Hippocampal formation (tissue), 2 donors: ENCODE data around the gene MYBPHL.

Experiments
- DNase-seq, 2 donors: peaks; one replicate each; lab custom pipeline; 2025; lab: John Stamatoyannopoulos, UW

The MYBPHL gene

DNA sequence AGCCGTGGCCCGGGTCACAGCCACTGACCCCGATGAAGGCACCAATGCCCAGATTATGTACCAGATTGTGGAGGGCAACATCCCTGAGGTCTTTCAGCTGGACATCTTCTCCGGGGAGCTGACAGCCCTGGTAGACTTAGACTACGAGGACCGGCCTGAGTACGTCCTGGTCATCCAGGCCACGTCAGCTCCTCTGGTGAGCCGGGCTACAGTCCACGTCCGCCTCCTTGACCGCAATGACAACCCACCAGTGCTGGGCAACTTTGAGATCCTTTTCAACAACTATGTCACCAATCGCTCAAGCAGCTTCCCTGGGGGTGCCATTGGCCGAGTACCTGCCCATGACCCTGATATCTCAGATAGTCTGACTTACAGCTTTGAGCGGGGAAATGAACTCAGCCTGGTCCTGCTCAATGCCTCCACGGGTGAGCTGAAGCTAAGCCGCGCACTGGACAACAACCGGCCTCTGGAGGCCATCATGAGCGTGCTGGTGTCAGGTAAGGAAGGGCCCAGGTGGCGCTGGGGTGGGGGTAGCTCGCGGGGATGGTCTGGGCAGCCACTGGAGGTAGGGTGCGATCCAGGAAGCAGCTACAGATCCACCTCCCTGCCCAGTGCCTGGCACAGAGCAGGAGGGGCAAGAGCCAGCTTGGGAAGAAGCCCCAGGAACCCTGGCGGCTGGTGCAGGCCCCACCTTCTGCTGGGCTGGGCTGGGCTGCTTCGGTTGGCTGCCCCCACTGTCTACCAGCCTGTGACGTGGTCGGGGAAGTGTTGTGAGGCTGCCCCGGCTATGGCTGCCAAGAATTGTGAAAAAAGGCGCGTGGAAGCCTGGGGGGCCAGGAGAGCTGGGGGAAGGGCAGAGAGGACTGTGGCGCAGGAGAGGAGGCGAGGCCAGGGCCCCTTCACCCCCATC lies 53.7 kb downstream of the MYBPHL start:
- DNase-seq = peak; percentile 78 to 81

DNA sequence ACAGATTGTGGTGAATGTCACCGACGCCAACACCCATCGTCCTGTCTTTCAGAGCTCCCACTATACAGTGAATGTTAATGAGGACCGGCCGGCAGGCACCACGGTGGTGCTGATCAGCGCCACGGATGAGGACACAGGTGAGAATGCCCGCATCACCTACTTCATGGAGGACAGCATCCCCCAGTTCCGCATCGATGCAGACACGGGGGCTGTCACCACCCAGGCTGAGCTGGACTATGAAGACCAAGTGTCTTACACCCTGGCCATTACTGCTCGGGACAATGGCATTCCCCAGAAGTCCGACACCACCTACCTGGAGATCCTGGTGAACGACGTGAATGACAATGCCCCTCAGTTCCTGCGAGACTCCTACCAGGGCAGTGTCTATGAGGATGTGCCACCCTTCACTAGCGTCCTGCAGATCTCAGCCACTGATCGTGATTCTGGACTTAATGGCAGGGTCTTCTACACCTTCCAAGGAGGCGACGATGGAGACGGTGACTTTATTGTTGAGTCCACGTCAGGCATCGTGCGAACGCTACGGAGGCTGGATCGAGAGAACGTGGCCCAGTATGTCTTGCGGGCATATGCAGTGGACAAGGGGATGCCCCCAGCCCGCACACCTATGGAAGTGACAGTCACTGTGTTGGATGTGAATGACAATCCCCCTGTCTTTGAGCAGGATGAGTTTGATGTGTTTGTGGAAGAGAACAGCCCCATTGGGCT lies 54.5 kb downstream of the MYBPHL start:
- no peak for DNase-seq

GRCh38 chr1:109251277-109252166 lies 55.3 kb downstream of the MYBPHL start:
- DNase-seq = no peak

- no peak for DNase-seq
Observed at GRCh38 chr1:109250454-109251276, 56.1 kb downstream of the MYBPHL start.

GRCh38 chr1:109249654-109250401 lies 57.0 kb downstream of the MYBPHL start:
- DNase-seq = no peak

DNA sequence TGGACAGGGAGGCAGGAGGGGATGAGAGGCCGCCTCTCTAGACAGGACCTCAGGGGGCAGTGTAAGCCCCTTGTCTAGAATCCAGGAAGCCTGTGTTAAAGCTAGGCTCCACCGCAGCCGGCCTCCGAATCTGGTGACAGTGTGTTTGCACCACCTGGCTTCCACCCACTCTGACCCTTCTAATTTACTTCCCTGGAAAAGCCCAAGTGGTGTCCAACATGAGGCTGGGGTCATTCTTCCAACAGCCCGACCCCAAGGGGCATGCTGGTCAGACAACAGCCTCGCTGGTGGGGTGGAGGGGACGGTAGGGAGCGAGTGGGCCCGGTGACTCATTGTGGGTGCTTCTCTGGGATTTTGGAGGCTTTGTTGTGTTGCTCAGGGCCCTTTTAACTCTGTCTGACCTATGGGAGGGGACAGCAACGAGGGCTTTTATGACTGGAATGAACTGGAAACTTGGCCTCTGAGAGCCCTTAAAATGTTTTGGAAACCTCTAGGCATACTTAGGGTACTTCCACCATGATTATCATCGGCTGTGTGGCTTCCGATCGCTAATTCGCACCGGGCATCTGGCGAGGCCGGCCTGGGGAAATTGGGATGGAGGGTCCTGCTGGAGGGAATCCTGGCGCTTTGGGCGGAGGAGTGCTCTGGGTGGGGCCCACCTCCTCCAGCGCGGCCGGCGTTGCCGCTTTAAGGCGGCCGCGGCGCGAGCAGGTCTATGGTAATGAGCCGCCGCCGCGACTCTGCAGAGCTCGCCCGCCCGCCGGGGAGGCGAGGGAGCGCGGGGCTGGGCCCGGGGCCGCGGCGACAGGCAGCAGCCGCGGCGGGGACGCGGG lies 57.8 kb downstream of the MYBPHL start, which contains the start of gene CELSR2:
Gene CELSR2, plus strand, starts transcription at position 743 of the 833 bp plus-strand sequence. CDS start 541 bp downstream, outside the sequence.
- DNase-seq = peak; percentile 30 to 64

DNA sequence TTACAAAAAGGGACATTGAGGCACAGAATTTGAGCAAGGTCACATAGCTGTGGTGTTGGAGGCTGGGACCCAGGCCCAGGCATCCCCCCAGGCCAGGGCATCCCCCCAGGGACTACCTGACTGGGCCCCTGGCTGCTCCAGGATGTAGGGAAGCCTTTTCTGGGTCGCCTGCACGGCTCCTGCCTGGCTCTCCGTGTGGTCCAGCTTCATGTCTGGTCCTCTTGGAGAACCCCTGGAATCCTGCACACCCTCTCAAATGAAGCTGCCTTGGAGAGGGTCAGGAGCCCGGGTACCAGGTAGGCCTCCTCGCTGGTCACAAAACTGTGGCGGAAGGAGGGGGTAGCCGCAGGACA lies 58.4 kb downstream of the MYBPHL start:
- DNase-seq = no peak

DNA sequence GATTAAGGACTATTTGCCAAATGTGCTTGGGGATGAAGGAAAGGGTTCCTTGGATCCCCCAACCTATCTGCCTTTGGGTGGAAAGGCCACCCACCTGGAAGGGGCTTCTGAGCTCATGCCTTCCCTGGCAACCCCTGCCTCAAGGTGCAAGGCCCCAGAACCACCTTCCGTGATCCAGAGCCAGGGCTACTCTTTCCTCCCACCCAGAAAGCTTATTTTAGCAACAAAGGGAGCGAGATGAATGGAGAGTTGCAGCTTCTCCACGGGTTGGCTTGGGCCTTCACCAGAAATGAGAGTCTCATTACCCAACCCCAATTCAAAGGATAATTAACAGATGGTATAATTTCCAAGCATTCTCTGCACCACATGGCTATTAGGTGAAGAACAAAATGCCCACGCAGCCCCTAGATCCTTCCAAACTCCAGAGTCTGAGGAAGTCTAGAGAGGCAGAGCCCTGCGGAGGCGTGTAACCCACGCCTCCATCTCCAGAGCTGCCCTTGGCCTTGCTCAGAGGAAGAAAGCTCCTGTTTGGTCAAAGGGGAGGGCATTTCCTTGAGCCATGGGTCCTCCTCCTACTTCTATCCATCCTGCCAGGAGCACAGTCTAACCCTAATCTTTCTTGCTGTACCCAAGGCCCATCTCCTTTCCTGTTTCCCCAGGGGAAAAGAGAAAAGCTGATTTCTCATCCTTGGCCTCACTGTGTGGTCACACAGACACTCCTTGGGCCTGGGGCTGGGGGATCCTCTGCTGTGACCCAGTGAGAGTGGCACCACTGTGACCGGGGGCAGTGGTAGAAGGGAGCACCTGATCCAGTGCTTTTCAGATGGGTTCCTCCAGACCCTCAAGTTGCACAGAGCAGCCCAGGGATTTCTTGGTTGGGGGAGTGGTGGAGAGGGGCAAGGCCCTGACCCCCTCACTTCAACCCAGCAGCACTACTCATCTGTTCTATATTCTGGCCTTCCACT lies 59.1 kb downstream of the MYBPHL start:
- DNase-seq = no peak

DNA sequence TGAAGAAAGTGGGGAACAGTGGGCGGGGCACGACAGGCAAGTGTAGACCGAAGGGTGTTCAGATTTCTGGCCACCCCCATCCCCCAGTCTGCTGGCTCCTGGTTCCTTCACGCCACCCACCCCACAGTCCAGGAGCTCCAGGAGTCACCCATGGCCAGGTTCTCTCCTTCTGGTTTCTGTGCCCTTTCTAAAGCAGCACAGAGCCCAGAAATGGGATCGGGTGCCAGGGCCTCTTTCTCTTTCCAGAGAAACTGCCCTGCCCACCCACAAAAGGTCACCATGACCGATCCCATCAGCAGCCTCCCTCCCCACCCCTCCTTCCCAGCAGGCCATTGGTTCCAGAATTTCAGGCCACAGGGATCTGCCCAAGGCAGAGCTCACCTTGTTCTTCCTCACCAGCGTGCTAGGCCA lies 60.7 kb downstream of the MYBPHL start:
- DNase-seq = no peak

- no peak for DNase-seq
Observed at GRCh38 chr1:109243860-109244552, 62.8 kb downstream of the MYBPHL start.

DNA sequence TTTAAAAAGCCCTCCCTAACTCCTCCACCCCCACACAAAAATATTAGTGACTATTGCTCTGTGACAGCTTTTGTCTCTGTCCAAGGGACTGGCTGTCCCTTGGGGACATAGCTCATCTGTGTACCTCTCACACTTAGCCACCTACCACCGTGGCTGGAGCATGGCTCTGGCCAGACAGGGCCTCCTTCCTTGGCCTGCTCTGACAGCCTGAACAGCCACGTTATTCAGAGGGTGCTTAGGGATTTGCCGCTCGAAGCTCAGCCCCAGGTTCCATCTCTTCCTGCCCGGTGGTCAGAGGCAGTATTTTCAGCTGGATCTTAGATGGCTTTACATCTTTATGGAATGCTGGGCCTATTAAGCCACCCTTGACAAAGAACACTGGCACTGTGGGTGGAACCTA lies 63.6 kb downstream of the MYBPHL start:
- no peak for DNase-seq

DNA sequence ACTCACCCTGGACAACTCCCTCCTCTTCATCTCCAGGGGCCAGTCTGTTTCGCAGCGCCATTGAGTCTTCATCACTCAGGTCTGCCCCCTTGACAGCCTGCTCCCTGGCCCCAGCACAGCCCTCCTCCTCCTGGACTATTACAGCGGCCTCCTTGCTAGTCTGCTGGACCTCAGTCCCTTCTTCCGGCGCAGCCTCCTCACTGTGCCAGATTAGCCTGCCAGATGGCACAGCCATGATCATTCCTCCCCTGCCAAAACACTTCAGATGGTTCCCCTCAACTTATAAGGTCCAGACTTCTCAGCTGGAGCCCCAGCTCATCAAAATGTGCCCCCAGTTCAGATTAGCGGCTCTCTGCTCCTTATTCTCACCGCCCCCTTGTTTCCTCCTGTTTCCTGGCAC lies 64.4 kb downstream of the MYBPHL start:
- DNase-seq = no peak
